H1 (cell line): ENCODE results near the gene PARM1. TPM values are rescaled to one million over a fixed set of nuclear protein-coding genes. Genes with fewer than 3 reads are reported as not detected.

Experiments
- CTCF ChIA-PET: fragments of 300-600 bp; sonication (Branson Sonifier 250); formaldehyde crosslinking; loops from one replicate; lab custom pipeline; 2021; ENCODE audit not compliant: partially characterized antibody; lab: Charles Lee
- POLR2A ChIA-PET: fragments of 300-600 bp; sonication (Branson Sonifier 250); formaldehyde crosslinking; loops from one replicate; lab custom pipeline; 2021; ENCODE audit warnings: inconsistent platforms; ENCODE audit not compliant: partially characterized antibody; lab: Charles Lee
- DNase-seq, 2 experiments: peaks; one replicate each; pipeline versions ENCODE4 v3.0.0 to v3.0.0-alpha.2; 2010 to 2022; ENCODE audit warnings: low spot score in 2 of 2, low read depth in 1 of 2, mixed read lengths in 1 of 2
- FAIRE-seq: peaks from 2 replicates; lab custom pipeline; 2011; peaks lifted over from hg19 to GRCh38; lab: Jason Lieb, UNC
- H2AFZ ChIP-seq: 2 replicates; pipeline ENCODE4 v1.8.1; 2012; ENCODE audit warnings: low read length, inconsistent platforms
- H2AK5ac ChIP-seq: 2 replicates; pipeline ENCODE4 v1.6.1; 2013; ENCODE audit warnings: low read depth, low read length
- H2BK120ac ChIP-seq: replicated peaks from 2 replicates; pipeline ENCODE3; 2013; ENCODE audit warnings: low read depth, low read length, inconsistent platforms
- H2BK12ac ChIP-seq: 2 replicates; pipeline ENCODE4 v1.6.1; 2013; ENCODE audit warnings: low read depth, low read length
- H2BK15ac ChIP-seq: 2 replicates; pipeline ENCODE4 v1.6.1; 2013; ENCODE audit warnings: low read length
- H2BK20ac ChIP-seq: 2 replicates; pipeline ENCODE4 v1.6.1; 2013; ENCODE audit warnings: low read length
- H2BK5ac ChIP-seq: 2 replicates; pipeline ENCODE4 v1.6.1; 2013; ENCODE audit warnings: low read depth, low read length
- H3K14ac ChIP-seq: 2 replicates; pipeline ENCODE4 v1.6.1; 2013; ENCODE audit warnings: inconsistent platforms; ENCODE audit not compliant: insufficient read length
- H3K18ac ChIP-seq: 2 replicates; pipeline ENCODE4 v1.6.1; 2013; ENCODE audit warnings: low read length; ENCODE audit errors: extremely low read depth
- H3K23ac ChIP-seq: 2 replicates; pipeline ENCODE4 v1.6.1; 2013; ENCODE audit warnings: inconsistent platforms; ENCODE audit not compliant: insufficient read length
- H3K23me2 ChIP-seq: 2 replicates; pipeline ENCODE4 v1.6.1; 2013; ENCODE audit warnings: low read depth, low read length
- H3K27ac ChIP-seq: 2 replicates; pipeline ENCODE4 v1.6.1; 2011; ENCODE audit warnings: low read depth, low read length, inconsistent platforms
- H3K27me3 ChIP-seq, 4 experiments: replicated peaks in 1 of 4; 1 replicate in 1 of 4; 2 replicates in 3 of 4; pipeline versions ENCODE4 v1.6.1 to v1.8.1; 2011 to 2013; ENCODE audit warnings: low read length in 3 of 4, mild to moderate bottlenecking in 3 of 4, inconsistent platforms in 2 of 4, mixed read lengths in 2 of 4, moderate library complexity in 1 of 4; ENCODE audit not compliant: control insufficient read depth in 3 of 4, insufficient read depth in 3 of 4; ENCODE audit errors: extremely low read depth in 1 of 4
- H3K36me3 ChIP-seq, 4 experiments: 2 replicates each; pipeline versions ENCODE4 v1.6.1 to v1.8.1; 2011 to 2013; ENCODE audit warnings: mild to moderate bottlenecking in 4 of 4, low read length in 3 of 4, moderate library complexity in 2 of 4, control low read depth in 1 of 4, inconsistent platforms in 1 of 4; ENCODE audit not compliant: insufficient read depth in 4 of 4, control insufficient read depth in 2 of 4
- H3K4ac ChIP-seq: replicated peaks from 2 replicates; pipeline ENCODE3; 2013; ENCODE audit warnings: low read length, low read depth, mixed read lengths, inconsistent platforms; ENCODE audit not compliant: insufficient read length
- H3K4me1 ChIP-seq, 4 experiments: replicated peaks in 1 of 4; 1 replicate in 1 of 4; 2 replicates in 3 of 4; pipeline versions ENCODE4 v1.6.1 to v1.8.1; 2011 to 2013; ENCODE audit warnings: low read length in 3 of 4, inconsistent platforms in 2 of 4, mixed read lengths in 1 of 4; ENCODE audit not compliant: insufficient read depth in 4 of 4, control insufficient read depth in 3 of 4
- H3K4me2 ChIP-seq, 2 experiments: 2 replicates each; pipeline versions ENCODE4 v1.6.1 to v1.8.1; 2011 to 2013; ENCODE audit warnings: low read depth in 2 of 2, low read length in 2 of 2, control low read depth in 1 of 2, inconsistent platforms in 1 of 2, mild to moderate bottlenecking in 1 of 2; ENCODE audit not compliant: insufficient read depth in 1 of 2
- H3K4me3 ChIP-seq, 4 experiments: fragments of 200-600, 300-600 bp in 1 of 4; sonication (generic), shearing (Covaris generic), sonication (Bioruptor Twin) in 1 of 4; 2 replicates each; pipeline versions ENCODE4 v1.5.1 to v1.8.1; 2011 to 2016; ENCODE audit warnings: low read length in 4 of 4, low read depth in 3 of 4, control low read depth in 2 of 4, inconsistent platforms in 2 of 4, mild to moderate bottlenecking in 2 of 4, mixed read lengths in 1 of 4, moderate library complexity in 1 of 4; ENCODE audit not compliant: insufficient read depth in 2 of 4; ENCODE audit errors: extremely low read depth in 1 of 4
- H3K56ac ChIP-seq: replicated peaks from 2 replicates; pipeline ENCODE3; 2013; ENCODE audit warnings: low read depth, mild to moderate bottlenecking, mixed read lengths, low read length, inconsistent platforms; ENCODE audit not compliant: insufficient read length
- H3K79me1 ChIP-seq: 2 replicates; pipeline ENCODE4 v1.6.1; 2013; ENCODE audit warnings: low read depth, low read length, control low read depth
- H3K79me2 ChIP-seq, 2 experiments: 2 replicates each; pipeline versions ENCODE4 v1.6.1 to v1.8.1; 2012 to 2013; ENCODE audit warnings: low read length in 2 of 2, mild to moderate bottlenecking in 2 of 2, inconsistent platforms in 1 of 2; ENCODE audit not compliant: insufficient read depth in 2 of 2, control insufficient read depth in 1 of 2
- H3K9ac ChIP-seq, 4 experiments: replicated peaks in 1 of 4; 1 replicate in 1 of 4; 2 replicates in 3 of 4; pipeline versions ENCODE4 v1.6.1 to v1.8.1; 2011 to 2013; ENCODE audit warnings: low read depth in 3 of 4, low read length in 3 of 4, control low read depth in 2 of 4, mild to moderate bottlenecking in 2 of 4, moderate library complexity in 2 of 4, inconsistent platforms in 1 of 4; ENCODE audit errors: extremely low read depth in 1 of 4
- H3K9me3 ChIP-seq, 2 experiments: 2 replicates each; pipeline versions ENCODE4 v1.6.1 to v1.8.1; 2012 to 2013; ENCODE audit warnings: mild to moderate bottlenecking in 2 of 2, moderate library complexity in 2 of 2, control low read depth in 1 of 2, inconsistent platforms in 1 of 2, low read depth in 1 of 2, low read length in 1 of 2, mixed read lengths in 1 of 2; ENCODE audit not compliant: insufficient read depth in 2 of 2
- H4K20me1 ChIP-seq, 2 experiments: replicated peaks in 1 of 2; 2 replicates each; pipeline versions ENCODE3 to v1.8.1; 2011 to 2013; ENCODE audit warnings: inconsistent platforms in 2 of 2, low read length in 2 of 2, mild to moderate bottlenecking in 1 of 2; ENCODE audit not compliant: insufficient read depth in 2 of 2, control insufficient read depth in 1 of 2
- H4K5ac ChIP-seq: 2 replicates; pipeline ENCODE4 v1.6.1; 2013; ENCODE audit warnings: low read length, low read depth, mixed read lengths, inconsistent platforms; ENCODE audit not compliant: insufficient read length
- H4K8ac ChIP-seq: 2 replicates; pipeline ENCODE4 v1.8.0; 2013; ENCODE audit warnings: mild to moderate bottlenecking, moderate library complexity, low read length, inconsistent platforms; ENCODE audit not compliant: insufficient read depth; ENCODE audit errors: extremely low read depth
- H4K91ac ChIP-seq: replicated peaks from 2 replicates; pipeline ENCODE3; 2013; ENCODE audit warnings: low read length, mixed read lengths, inconsistent platforms; ENCODE audit not compliant: insufficient read length
- CTBP2 ChIP-seq: IDR thresholded peaks from 2 replicates; pipeline ENCODE4 v1.7.0; 2011; ENCODE audit warnings: borderline replicate concordance, mild to moderate bottlenecking, moderate library complexity, mixed read lengths, low read length; ENCODE audit not compliant: insufficient read depth, insufficient read length
- EZH2 ChIP-seq: fragments of 200-600 bp; sonication (generic); IDR thresholded peaks from 2 replicates; pipeline ENCODE4 v1.7.1; 2012; ENCODE audit warnings: low read depth, mild to moderate bottlenecking, moderate library complexity, low read length, inconsistent platforms; ENCODE audit not compliant: severe bottlenecking
- JUN ChIP-seq: IDR thresholded peaks from 2 replicates; pipeline ENCODE4 v1.6.1; 2011; ENCODE audit warnings: low read depth, mild to moderate bottlenecking, improper control_type of control experiment, low read length
- PHF8 ChIP-seq: fragments of 200-600 bp; sonication (generic); conservative IDR thresholded peaks from 2 replicates; pipeline ENCODE4 v1.7.1; 2012; ENCODE audit warnings: low read depth, mild to moderate bottlenecking, inconsistent platforms, low read length, moderate library complexity
- RFX5 ChIP-seq: IDR thresholded peaks from 2 replicates; pipeline ENCODE4 v1.6.1; 2011; ENCODE audit warnings: low read depth, low read length, improper control_type of control experiment, borderline replicate concordance
- USF2 ChIP-seq: IDR thresholded peaks from 2 replicates; pipeline ENCODE4 v1.6.1; 2011; ENCODE audit warnings: low read length, improper control_type of control experiment
- WGBS, 2 experiments: shearing (Covaris generic) in 1 of 2; methylation state at CpG; one replicate each; pipeline versions ENCODE4 v1.1.6 to v1.1.7; 2013 to 2015; ENCODE audit warnings: low lambda C conversion rate in 2 of 2, mixed read lengths in 2 of 2, inconsistent platforms in 1 of 2, low coverage in 1 of 2, missing lambda C conversion rate in 1 of 2; ENCODE audit not compliant: insufficient replicate concordance in 2 of 2, insufficient coverage in 1 of 2, insufficient read length in 1 of 2; ENCODE audit errors: extremely low coverage in 1 of 2, missing lambda C conversion rate in 1 of 2; 5-methylcytosine and 5-hydroxymethylcytosine counted together
- polyA plus RNA-seq, 7 experiments: library from polyadenylated mRNA; depleted of rRNA in 3 of 7; stranded (reverse) in 5 of 7; unstranded in 2 of 7; fragments of >200 nt in 5 of 7; fragments of 200-250 nt in 2 of 7; gene quantifications; 1 replicate in 5 of 7; 2 replicates in 1 of 7; 4 replicates in 1 of 7; pipeline versions ENCODE4 v1.2.1 to v1.2.3, GENCODE V29; 2011 to 2013; ENCODE audit warnings: missing spikeins in 2 of 7, mixed read lengths in 2 of 7
- total RNA-seq: library from RNA; stranded (reverse); fragmentation: NEBNext Ultra II Directional; extraction: Animal tissue kit (Norgen Biotek cat#: 25700); gene quantifications from 2 replicates; pipeline ENCODE4 v1.2.1, GENCODE V29; 2021

The PARM1 gene
- total and polyA plus RNA-seq, 2 of the 8 experiments (the other 6 are each of a cell fraction or from before 2014, with no cell fraction given) = 2.0 to 5.3 TPM

GRCh38 chr4:75042601-75043208, 109.8 kb downstream of the PARM1 start:
- no peak overlapping the region for H4K8ac ChIP-seq
- POLR2A ChIA-PET = no interaction called here
- H3K23me2 ChIP-seq = no peaks in the 10 kb centered on the region
- DNase-seq (no peak), FAIRE-seq (no peak)
- H2BK5ac ChIP-seq = no peak overlapping the region
- H4K20me1 ChIP-seq = no peaks in the 10 kb centered on the region
- no peaks in the 10 kb centered on the region for H3K79me2 ChIP-seq
- H4K5ac ChIP-seq = no peak overlapping the region
- no peak overlapping the region for H3K56ac ChIP-seq
- H3K36me3 ChIP-seq = no peaks in the 10 kb centered on the region
- no peak overlapping the region for H2BK20ac ChIP-seq
- no peak overlapping the region for H2AK5ac ChIP-seq
- CTCF ChIA-PET = no interaction called here
- TF ChIP-seq JUN = no peak
- no peak for TF ChIP-seq RFX5
- TF ChIP-seq CTBP2 = no peak
- no peak for TF ChIP-seq USF2
- TF ChIP-seq PHF8 = no peak
- TF ChIP-seq EZH2 = no peak
- H2BK15ac ChIP-seq = no peak overlapping the region
- no peak overlapping the region for H3K27ac ChIP-seq
- no peaks in the 10 kb centered on the region for H3K4me1 ChIP-seq
- WGBS, 2 experiments = 82% methylated on average over 2 of the region's 2 CpGs; no CpG with 5 or more reads in 1 of the 2 experiments
- H3K4ac ChIP-seq = no peak overlapping the region
- no peak overlapping the region for H3K23ac ChIP-seq
- no peak overlapping the region for H3K9ac ChIP-seq
- no peaks in the 10 kb centered on the region for H3K79me1 ChIP-seq
- H3K9me3 ChIP-seq = no peaks in the 10 kb centered on the region
- H2AFZ ChIP-seq = no peak overlapping the region
- no peak overlapping the region for H2BK12ac ChIP-seq
- H3K18ac ChIP-seq = no peak overlapping the region
- H3K4me3 ChIP-seq = no peak overlapping the region
- H2BK120ac ChIP-seq = no peak overlapping the region
- no peak overlapping the region for H3K4me2 ChIP-seq
- no peaks in the 10 kb centered on the region for H3K27me3 ChIP-seq
- H3K14ac ChIP-seq = no peak overlapping the region
- no peak overlapping the region for H4K91ac ChIP-seq
